CD1c-positive myeloid dendritic cell (primary cell): Measurements from ENCODE around the gene PARD6A.

ENCODE experiments used
- DNase-seq: peaks from one replicate; pipeline ENCODE4 v3.0.0-alpha.2; 2016; ENCODE audit errors: extremely low spot score

PARD6A gene, protein sequence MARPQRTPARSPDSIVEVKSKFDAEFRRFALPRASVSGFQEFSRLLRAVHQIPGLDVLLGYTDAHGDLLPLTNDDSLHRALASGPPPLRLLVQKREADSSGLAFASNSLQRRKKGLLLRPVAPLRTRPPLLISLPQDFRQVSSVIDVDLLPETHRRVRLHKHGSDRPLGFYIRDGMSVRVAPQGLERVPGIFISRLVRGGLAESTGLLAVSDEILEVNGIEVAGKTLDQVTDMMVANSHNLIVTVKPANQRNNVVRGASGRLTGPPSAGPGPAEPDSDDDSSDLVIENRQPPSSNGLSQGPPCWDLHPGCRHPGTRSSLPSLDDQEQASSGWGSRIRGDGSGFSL

GRCh38 chr16:67660564-67661028 is at the start of gene PARD6A:
Gene PARD6A, plus strand, starts transcription at chr16:67660960. Its CDS starts 79 bp downstream, at chr16:67661039.
- peak; percentile 99 for DNase-seq

DNA sequence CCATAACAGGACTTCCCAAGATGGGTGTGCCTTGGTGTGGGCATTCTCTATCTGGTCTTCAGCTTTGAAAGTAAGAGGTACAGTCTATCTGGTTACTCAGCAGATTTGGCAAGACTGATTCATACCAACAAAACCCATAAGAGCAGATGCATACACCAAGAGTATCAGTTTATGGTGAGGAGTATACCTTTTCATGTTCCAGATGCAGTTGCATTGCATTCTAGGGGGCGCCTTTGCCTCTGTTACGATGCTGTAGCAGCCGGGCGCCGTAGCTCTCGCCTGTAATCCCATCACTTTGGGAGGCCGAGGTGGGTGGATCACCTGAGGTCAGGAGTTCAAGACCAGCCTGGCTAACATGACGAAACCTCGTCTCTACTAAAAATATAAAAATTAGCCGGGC is 47.0 kb upstream of the PARD6A start:
- DNase-seq: no peak

DNA sequence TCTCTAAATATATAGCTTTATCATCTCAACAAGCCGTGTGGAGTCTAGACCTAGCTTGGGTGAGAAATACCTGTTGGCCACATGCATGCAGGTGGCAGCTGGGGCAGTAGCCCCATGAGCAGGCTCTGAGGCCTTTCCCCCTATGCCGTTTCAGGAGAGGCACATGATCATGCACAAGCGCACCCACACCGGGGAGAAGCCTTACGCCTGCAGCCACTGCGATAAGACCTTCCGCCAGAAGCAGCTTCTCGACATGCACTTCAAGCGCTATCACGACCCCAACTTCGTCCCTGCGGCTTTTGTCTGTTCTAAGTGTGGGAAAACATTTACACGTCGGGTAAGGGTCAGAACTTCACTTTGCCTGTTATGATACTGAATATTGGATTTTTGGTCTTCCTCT is 32.5 kb upstream of the PARD6A start:
- no peak for DNase-seq

DNA sequence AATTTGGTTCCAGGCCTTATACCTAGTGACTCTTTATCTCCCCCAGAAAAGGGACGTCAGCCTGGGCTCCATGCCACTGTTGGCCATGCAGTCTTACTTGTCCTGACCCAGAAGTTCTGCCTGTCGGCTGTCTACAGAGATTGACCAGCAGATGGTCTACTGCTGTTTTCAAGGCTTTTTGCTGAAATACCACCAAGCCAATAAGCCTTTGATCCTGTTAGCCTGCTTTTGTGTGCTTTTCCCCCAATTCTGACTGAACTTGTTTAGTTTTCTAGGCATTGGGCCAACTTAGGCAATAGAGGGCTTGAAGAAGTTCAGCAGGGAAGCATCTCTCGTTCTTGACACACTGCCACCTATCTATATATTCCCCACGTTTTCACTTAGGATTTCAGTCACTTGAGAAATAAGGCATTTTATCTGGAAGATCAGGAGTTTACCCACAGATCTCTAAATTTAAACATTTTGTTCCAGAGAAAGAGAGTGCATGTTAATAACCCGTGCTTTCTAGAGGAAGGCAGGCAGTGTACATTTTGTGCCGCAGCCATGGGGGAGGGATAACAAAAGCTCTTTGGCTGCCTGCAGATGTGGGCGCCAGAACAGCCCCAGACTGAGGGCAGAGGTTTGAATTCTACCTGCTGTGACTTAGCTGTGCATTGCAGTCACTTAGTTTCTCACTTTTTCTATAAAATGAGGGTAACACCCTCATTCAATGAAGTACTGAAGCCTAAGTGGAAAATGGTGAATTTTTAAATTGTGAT is 28.2 kb upstream of the PARD6A start:
- no peak for DNase-seq

DNA sequence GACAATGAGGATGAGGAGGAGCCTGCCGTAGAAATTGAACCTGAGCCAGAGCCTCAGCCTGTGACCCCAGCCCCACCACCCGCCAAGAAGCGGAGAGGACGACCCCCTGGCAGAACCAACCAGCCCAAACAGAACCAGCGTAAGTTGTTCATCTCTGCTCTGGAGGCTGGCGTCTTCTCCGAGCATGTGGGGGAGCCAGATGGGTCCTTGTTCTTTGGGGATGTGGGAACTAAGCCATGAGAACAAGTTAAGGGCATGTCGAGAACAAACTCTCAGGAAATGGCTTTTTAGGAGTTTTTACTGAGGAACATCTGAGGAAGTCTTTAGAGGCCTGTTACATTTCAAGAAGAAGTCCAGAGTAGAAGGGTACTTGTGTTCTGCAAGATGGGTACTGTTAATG is 24.0 kb upstream of the PARD6A start:
- no peak for DNase-seq

- no peak for DNase-seq
Observed at GRCh38 chr16:67637625-67638024, 23.1 kb upstream of the PARD6A start.

DNA sequence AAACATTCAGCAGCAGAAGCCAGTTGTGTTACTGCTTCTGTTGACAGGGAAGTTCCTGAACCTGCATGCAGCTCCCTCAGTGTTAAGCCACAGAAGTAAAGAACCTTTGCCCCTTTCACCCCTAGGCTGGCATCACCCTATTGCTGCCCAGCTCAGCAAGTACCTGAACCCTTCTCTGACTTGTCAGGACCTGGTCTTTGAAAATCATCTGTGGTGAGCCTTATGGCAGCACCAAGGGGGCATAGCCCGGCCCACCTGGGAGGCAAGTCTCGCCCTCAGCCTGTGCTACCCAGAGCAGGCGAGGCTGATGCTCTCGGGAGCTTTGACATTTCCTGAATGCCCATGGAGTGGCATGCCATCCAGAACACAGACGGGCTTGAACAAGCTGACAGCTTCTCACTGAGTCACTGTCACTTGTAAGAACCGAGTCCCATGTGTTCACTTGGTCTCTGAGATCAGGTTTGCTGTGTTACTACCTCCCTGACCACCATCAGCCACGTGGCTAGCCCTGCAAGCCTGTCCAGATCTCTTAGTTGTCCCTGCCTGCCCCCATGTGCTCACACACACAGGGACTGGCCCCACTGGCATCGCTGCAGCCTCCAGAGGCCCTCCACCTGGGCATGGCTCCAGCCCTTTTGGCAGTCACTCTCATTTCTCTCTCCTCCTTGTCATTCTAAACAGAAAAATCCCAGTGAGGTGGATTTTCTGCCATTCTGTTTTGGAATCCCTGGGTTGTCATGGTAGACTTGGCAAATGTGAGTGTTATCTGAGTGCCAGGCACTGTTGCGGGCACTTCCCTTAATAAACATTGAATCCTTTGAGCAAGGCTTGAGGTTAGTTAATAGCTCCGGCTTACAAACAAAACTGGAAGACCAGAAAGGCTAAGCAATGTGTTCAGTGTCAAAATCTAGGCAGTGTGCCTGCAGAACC is 18.7 kb upstream of the PARD6A start:
- DNase-seq: no peak

GRCh38 chr16:67644038-67644437 is 16.7 kb upstream of the PARD6A start:
- no peak for DNase-seq

DNA sequence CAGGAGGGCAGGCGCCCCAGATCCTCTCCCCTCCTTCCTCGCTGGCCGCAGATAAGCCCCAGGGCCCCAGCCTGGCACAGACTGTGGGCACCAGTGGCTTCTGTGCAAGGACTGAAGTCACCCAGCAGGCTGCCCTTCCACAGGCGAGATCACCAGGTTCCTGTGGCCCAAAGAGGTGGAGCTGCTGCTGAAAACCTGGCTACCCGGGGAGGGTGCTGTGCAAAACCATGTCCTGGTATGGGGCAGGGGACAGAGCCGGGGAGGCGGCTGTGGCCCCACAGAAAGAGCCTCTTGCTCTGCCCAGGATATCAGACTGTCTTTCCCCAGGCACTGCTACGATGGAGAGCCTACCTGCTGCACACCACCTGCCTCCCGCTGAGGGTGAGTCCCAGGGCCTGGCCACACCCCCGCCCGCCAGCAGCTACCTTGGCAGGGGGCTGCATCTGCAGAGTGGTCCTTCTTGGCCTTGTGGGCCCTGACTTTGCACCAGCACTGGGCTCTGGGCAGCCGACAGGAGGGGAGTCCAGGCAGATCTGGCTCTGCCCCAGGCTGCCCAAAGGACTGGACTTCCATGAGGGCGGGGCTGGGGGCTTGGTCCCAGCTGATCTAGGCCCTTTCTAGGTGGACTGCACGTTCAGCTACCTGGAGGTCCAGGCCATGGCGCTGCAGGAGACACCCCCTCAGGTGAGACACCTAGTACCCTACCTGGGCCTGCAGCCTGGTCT is 15.2 kb upstream of the PARD6A start:
- no peak for DNase-seq

GRCh38 chr16:67647111-67647651 is 13.6 kb upstream of the PARD6A start:
- no peak for DNase-seq

DNA sequence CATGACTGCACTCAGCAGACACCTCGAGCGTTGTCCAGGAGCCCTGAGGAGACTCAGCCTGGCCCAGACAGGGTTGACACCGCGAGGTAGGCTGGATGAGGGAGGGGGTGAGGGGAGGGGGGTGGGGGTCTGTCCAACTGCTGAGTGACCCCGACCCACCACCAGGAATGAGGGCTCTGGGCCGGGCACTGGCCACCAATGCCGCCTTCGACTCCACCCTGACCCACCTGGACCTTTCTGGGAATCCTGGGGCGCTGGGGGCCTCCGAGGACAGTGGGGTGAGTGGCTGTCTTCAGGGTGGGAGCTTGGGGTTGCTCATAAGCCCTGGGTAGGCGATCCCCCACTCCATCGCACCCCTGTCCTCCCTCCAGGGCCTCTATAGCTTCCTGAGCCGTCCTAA is 13.1 kb upstream of the PARD6A start:
- no peak for DNase-seq

- DNase-seq: no peak
Observed at GRCh38 chr16:67648088-67648763, 12.5 kb upstream of the PARD6A start.

- DNase-seq: no peak
Observed at GRCh38 chr16:67648764-67649407, 11.9 kb upstream of the PARD6A start.

- no peak for DNase-seq
Observed at GRCh38 chr16:67649494-67649931, 11.2 kb upstream of the PARD6A start.

- DNase-seq: no peak
Observed at GRCh38 chr16:67650023-67650422, 10.7 kb upstream of the PARD6A start.

GRCh38 chr16:67651039-67651438 is 9.7 kb upstream of the PARD6A start:
- no peak for DNase-seq

DNA sequence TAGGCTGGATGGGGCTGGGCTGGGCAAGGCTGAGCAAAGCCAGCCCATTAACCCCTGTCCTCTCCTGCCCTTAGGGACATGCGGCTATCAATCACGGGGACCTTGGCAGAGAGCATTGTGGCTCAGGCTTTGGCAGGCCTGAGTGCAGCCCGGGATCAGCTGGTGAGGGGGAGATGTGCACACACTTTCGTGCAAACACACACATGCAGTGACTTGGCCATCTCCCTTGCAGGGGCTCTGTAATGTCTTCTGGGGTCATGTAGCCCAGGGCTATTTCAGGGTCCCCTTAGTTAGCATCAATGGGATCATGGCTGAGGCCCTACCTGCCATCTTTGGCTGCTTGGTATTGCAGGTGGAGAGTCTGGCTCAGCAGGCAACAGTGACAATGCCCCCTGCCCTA is 8.9 kb upstream of the PARD6A start:
- no peak for DNase-seq

- DNase-seq: peak; percentile 23
Observed at GRCh38 chr16:67652578-67653127, 8.1 kb upstream of the PARD6A start.

DNA sequence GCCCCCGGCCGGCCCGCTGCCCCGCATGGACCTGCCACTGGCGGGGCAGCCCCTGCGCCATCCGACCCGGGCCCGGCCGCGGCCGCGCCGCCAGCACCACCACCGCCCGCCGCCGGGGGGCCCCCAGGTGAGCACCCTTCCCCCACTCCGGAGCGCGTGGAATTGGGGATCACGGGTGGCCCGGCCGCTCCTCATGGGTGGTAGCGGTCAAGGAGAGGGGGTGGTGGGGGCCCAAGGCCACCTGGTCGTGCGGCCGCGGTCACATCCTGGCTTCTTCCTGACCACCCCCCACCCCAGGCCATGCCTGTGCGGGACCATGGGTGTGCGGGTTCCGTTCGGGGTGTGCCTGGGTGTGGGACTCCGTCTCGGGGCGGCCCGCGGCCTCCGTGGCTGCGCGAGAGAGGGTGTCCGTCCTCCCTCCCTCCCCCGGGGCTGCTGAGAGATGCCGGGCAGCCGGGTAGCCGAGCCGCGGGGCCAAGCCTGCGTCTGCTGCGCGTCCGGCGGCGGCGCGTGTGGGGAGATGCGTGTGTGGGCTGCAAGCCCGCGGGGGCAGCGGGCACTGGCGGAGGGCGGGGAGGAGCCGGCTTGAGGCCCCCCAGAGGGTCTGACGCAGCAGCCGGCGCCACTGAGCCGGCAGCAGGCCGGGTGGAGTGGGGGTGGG is 7.5 kb upstream of the PARD6A start:
- DNase-seq: no peak
